ENCODE results near the gene EIPR1. TPM values are rescaled to one million over a fixed set of nuclear protein-coding genes. Genes with fewer than 3 reads are reported as not detected.

Gene EIPR1
- total RNA-seq, 8 experiments from 2014 or later = 27.8 to 41.7 (median 33.5) TPM

GRCh38 chr2:3344897-3345296, 32.7 kb downstream of the EIPR1 start:
- in situ Hi-C loops (cut with MboI; ENCODE audit: low pct_unique_long_range_greater_than_20kb in 2 of 9, low sequenced_read_pairs in 9 of 9, unreplicated experiment in 9 of 9) = no loop called here
- no peak for ATAC-seq (replicated peaks in 6 of 8)
- Histone ChIP-seq H3K4me3 (no peak overlapping the region), H3K4me1 (replicated peaks in 1 of 2) (peaks cover 11 to 20% of the 10 kb centered on the region in 2 donors), H3K27ac (no peak overlapping the region)
- 51 to 100% (median 90%) methylated on average over 1 to 5 of the region's 6 CpGs; no CpG with 5 or more reads in 3 of the 10 experiments for WGBS, 10 experiments

GRCh38 chr2:3343012-3343411, 34.6 kb downstream of the EIPR1 start:
- peaks cover 2 to 5% of the 10 kb centered on the region in 2 donors for H3K4me1 ChIP-seq (replicated peaks in 1 of 2)
- H3K27ac ChIP-seq = no peak overlapping the region
- no peak for ATAC-seq (replicated peaks in 6 of 8)

GRCh38 chr2:3342324-3342723, 35.3 kb downstream of the EIPR1 start:
- 82 to 100% (median 100%) methylated on average over 1 to 7 of the region's 9 CpGs; no CpG with 5 or more reads in 1 of the 10 experiments for WGBS, 10 experiments
- H3K27ac ChIP-seq = no peak overlapping the region
- no peak for ATAC-seq (replicated peaks in 6 of 8)
- in situ Hi-C loops (cut with MboI; ENCODE audit: low pct_unique_long_range_greater_than_20kb in 2 of 9, low sequenced_read_pairs in 9 of 9, unreplicated experiment in 9 of 9) = no loop called here
- no peak overlapping the region for H3K4me3 ChIP-seq
- H3K4me1 ChIP-seq (replicated peaks in 1 of 2) = no peaks in the 10 kb centered on the region

More at GRCh38 chr2:3343012-3343411, 34.6 kb downstream of the EIPR1 start:
- H3K4me3 ChIP-seq = no peak overlapping the region
- WGBS, 10 experiments = 92 to 100% (median 96%) methylated on average over 2 to 7 of the region's 11 CpGs; no CpG with 5 or more reads in 1 of the 10 experiments
- in situ Hi-C loops (cut with MboI; ENCODE audit: low pct_unique_long_range_greater_than_20kb in 2 of 9, low sequenced_read_pairs in 9 of 9, unreplicated experiment in 9 of 9) = no loop called here

GRCh38 chr2:3341336-3341735, 36.3 kb downstream of the EIPR1 start:
- 80 to 93% (median 93%) methylated on average over 1 to 5 of the region's 8 CpGs; no CpG with 5 or more reads in 7 of the 10 experiments for WGBS, 10 experiments
- Histone ChIP-seq H3K27ac (no peak overlapping the region), H3K4me3 (no peak overlapping the region), H3K4me1 (replicated peaks in 1 of 2) (no peaks in the 10 kb centered on the region)
- in situ Hi-C loops (cut with MboI; ENCODE audit: low pct_unique_long_range_greater_than_20kb in 2 of 9, low sequenced_read_pairs in 9 of 9, unreplicated experiment in 9 of 9) = no loop called here
- no peak for ATAC-seq (replicated peaks in 6 of 8)

DNA sequence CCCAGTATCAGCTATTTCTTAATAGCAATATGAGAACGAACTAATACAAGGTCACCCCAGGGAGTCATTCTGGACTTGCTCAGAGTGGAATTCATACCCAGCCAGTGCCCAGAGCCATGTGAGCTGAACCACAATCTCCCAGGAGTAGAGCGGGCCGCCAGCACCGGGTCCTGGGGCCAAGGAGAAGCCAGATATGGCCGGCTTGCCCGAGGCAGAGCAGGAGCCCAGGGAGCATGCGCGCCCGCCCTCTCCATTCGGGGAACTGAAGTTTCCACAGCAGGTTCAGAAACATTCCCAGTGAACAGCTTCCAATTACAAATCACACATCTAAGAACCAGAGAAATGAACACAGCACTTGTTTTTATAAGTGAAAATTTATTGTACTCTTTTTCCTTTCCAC, 37.5 kb downstream of the EIPR1 start:
- WGBS, 10 experiments = 93 to 100% (median 99%) methylated on average over 1 to 10 of the region's 10 CpGs; no CpG with 5 or more reads in 4 of the 10 experiments
- no peak overlapping the region for H3K4me3 ChIP-seq

DNA sequence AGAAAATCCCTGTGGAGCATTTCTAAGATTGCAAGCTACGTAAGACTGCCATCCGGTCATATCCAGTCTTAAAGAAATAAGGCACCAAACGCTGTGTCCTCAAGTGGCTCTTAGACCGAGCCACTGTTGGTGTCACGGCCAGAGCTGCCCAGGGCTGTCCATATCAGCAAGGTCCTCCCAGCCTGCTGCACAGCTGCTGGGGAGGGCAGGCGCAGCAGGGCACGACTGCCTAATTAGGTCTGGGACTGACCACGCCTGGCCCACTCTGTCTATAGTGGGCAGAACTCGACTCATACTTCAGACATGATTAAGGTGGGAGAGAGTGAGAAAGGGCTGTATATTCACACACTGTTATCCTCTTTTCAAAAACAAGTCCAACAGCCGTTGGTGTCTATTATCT, 39.3 kb downstream of the EIPR1 start:
- Histone ChIP-seq H3K4me3 (no peak overlapping the region), H3K27ac (no peak overlapping the region), H3K4me1 (replicated peaks in 1 of 2) (no peaks in the 10 kb centered on the region)
- ATAC-seq (replicated peaks in 6 of 8) = peak in 1 of 8 experiments; percentile 52
- in situ Hi-C loops (cut with MboI; ENCODE audit: low pct_unique_long_range_greater_than_20kb in 2 of 9, low sequenced_read_pairs in 9 of 9, unreplicated experiment in 9 of 9) = no loop called here
- WGBS, 10 experiments = 62 to 100% (median 96%) methylated on average over 1 to 8 of the region's 10 CpGs; no CpG with 5 or more reads in 2 of the 10 experiments

More for the DNA sequence above, 37.5 kb downstream of the EIPR1 start:
- in situ Hi-C loops (cut with MboI; ENCODE audit: low pct_unique_long_range_greater_than_20kb in 2 of 9, low sequenced_read_pairs in 9 of 9, unreplicated experiment in 9 of 9) = no loop called here
- no peak for ATAC-seq (replicated peaks in 6 of 8)
- Histone ChIP-seq H3K4me1 (replicated peaks in 1 of 2) (no peaks in the 10 kb centered on the region), H3K27ac (no peak overlapping the region)

- Histone ChIP-seq H3K27ac (no peak overlapping the region), H3K4me1 (replicated peaks in 1 of 2) (no peaks in the 10 kb centered on the region), H3K4me3 (no peak overlapping the region)
- no peak for ATAC-seq (replicated peaks in 6 of 8)
- WGBS, 10 experiments = 97 to 100% (median 100%) methylated on average over 1 to 2 of the region's 2 CpGs; no CpG with 5 or more reads in 7 of the 10 experiments
- in situ Hi-C loops (cut with MboI; ENCODE audit: low pct_unique_long_range_greater_than_20kb in 2 of 9, low sequenced_read_pairs in 9 of 9, unreplicated experiment in 9 of 9) = no loop called here
Measured at GRCh38 chr2:3336844-3337243, 40.8 kb downstream of the EIPR1 start.

- Histone ChIP-seq H3K27ac (no peak overlapping the region), H3K4me3 (no peak overlapping the region), H3K4me1 (replicated peaks in 1 of 2) (no peaks in the 10 kb centered on the region)
- WGBS, 10 experiments = 73 to 96% (median 91%) methylated on average over 1 to 18 of the region's 24 CpGs; no CpG with 5 or more reads in 2 of the 10 experiments
- in situ Hi-C loops (cut with MboI; ENCODE audit: low pct_unique_long_range_greater_than_20kb in 2 of 9, low sequenced_read_pairs in 9 of 9, unreplicated experiment in 9 of 9) = no loop called here
- no peak for ATAC-seq (replicated peaks in 6 of 8)
Measured at GRCh38 chr2:3334392-3335345, 42.9 kb downstream of the EIPR1 start.

- in situ Hi-C loops (cut with MboI; ENCODE audit: low pct_unique_long_range_greater_than_20kb in 2 of 9, low sequenced_read_pairs in 9 of 9, unreplicated experiment in 9 of 9) = no loop called here
- Histone ChIP-seq H3K4me3 (no peak overlapping the region), H3K27ac (no peak overlapping the region), H3K4me1 (replicated peaks in 1 of 2) (no peaks in the 10 kb centered on the region)
- WGBS, 10 experiments = 78 to 100% (median 96%) methylated on average over 1 to 8 of the region's 8 CpGs; no CpG with 5 or more reads in 4 of the 10 experiments
- ATAC-seq (replicated peaks in 6 of 8) = no peak
Measured at GRCh38 chr2:3332133-3332532, 45.5 kb downstream of the EIPR1 start.

DNA sequence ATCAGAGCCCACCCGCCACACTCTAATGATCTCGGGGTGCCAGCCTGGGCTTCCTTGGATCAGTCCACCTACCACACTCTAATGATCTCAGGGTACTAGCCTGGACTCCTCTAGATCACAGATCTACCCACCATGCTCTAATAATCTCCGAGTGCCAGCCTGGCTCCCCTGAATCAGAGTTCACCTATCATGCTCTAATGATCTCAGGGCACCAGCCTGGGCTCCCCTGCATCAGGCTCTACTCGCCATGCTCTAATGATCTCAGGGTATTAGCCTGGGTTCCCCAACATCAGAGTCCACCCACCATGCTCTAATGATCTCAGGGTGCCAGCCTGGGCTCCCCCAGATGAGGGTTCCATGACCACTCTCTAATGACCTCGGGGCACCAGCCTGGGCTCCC, 48.1 kb downstream of the EIPR1 start:
- ATAC-seq (replicated peaks in 6 of 8) = no peak
- WGBS, 10 experiments = 75 to 100% (median 90%) methylated on average over 1 to 3 of the region's 5 CpGs; no CpG with 5 or more reads in 6 of the 10 experiments
- Histone ChIP-seq H3K4me3 (no peak overlapping the region), H3K4me1 (replicated peaks in 1 of 2) (no peaks in the 10 kb centered on the region), H3K27ac (no peak overlapping the region)
- in situ Hi-C loops (cut with MboI; ENCODE audit: low pct_unique_long_range_greater_than_20kb in 2 of 9, low sequenced_read_pairs in 9 of 9, unreplicated experiment in 9 of 9) = no loop called here

GRCh38 chr2:3326871-3327270, 50.7 kb downstream of the EIPR1 start:
- ATAC-seq (replicated peaks in 6 of 8) = no peak
- no peaks in the 10 kb centered on the region for H3K4me1 ChIP-seq (replicated peaks in 1 of 2)
- 73 to 87% (median 85%) methylated on average over 5 to 11 of the region's 15 CpGs; no CpG with 5 or more reads in 7 of the 10 experiments for WGBS, 10 experiments
- H3K27ac ChIP-seq = no peak overlapping the region
- H3K4me3 ChIP-seq = no peak overlapping the region
- in situ Hi-C loops (cut with MboI; ENCODE audit: low pct_unique_long_range_greater_than_20kb in 2 of 9, low sequenced_read_pairs in 9 of 9, unreplicated experiment in 9 of 9) = no loop called here

- no peak overlapping the region for H3K4me3 ChIP-seq
- in situ Hi-C loops (cut with MboI; ENCODE audit: low pct_unique_long_range_greater_than_20kb in 2 of 9, low sequenced_read_pairs in 9 of 9, unreplicated experiment in 9 of 9) = no loop called here
- H3K4me1 ChIP-seq (replicated peaks in 1 of 2) = no peaks in the 10 kb centered on the region
- 83 to 100% (median 96%) methylated on average over 1 to 5 of the region's 7 CpGs; no CpG with 5 or more reads in 6 of the 10 experiments for WGBS, 10 experiments
- H3K27ac ChIP-seq = no peak overlapping the region
- no peak for ATAC-seq (replicated peaks in 6 of 8)
Measured at GRCh38 chr2:3326182-3326537, 51.5 kb downstream of the EIPR1 start.

DNA sequence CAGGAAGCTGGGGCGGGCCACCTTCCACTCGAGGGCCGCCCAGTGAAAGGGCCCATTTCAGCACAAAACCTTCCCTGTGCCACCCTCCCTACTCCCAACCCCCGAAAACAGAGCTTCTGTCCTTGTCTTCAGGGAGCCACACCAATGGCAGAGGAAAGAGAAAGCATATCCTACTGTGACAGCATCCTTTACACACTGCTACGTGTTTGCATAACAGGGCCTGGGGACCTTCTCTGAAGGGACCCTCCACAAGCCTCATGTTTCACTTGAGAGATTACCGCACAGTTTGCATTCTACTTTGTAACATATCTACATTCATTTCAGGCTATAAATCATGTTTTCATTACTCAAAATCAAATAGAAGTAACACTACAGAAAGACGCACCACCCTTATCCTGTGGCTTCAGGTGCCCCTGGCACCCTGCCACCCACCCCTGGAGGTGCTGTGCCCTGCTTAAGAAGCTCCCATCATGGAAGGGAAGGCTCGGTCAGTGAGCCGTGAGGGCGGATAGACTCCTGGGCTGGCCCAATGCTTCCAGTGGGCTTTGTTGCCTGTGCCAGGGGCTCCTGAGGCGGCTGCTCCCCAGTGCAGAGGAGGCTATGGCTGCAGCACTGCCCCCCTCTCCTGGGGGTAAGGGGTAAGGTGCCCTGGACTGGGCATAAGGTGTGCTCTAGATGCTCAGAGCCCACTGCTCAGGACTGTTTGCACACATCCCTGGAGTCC, 52.0 kb downstream of the EIPR1 start:
- 75 to 93% (median 85%) methylated on average over 2 to 7 of the region's 11 CpGs; no CpG with 5 or more reads in 5 of the 10 experiments for WGBS, 10 experiments
- Histone ChIP-seq H3K4me1 (replicated peaks in 1 of 2) (no peaks in the 10 kb centered on the region), H3K4me3 (no peak overlapping the region), H3K27ac (no peak overlapping the region)
- no peak for ATAC-seq (replicated peaks in 6 of 8)
- in situ Hi-C loops (cut with MboI; ENCODE audit: low pct_unique_long_range_greater_than_20kb in 2 of 9, low sequenced_read_pairs in 9 of 9, unreplicated experiment in 9 of 9) = no loop called here
